MCF 10A (cell line): ENCODE data around the gene TRIM25. TPM values are rescaled to one million over a fixed set of nuclear protein-coding genes. Genes with fewer than 3 reads are reported as not detected.

ENCODE experiments used
- BruUV-seq: library from RNA; stranded (reverse); fragments of 400-500 nt; replicated peaks from 2 replicates; lab custom pipeline; 2021; lab: Mats Ljungman, UMichigan
- CTCF ChIA-PET: fragments of 300-600 bp; sonication (Branson Sonifier 250); formaldehyde crosslinking; extraction: SDS; loops from one replicate; lab custom pipeline; 2021; ENCODE audit warnings: antibody characterized with exemption, inconsistent platforms; lab: Yijun Ruan, JAX
- POLR2A ChIA-PET: fragments of 300-600, 350-650 bp; sonication (Branson Sonifier 250); formaldehyde crosslinking; extraction: SDS; loops from one replicate; lab custom pipeline; 2020; ENCODE audit warnings: antibody characterized with exemption, inconsistent platforms; lab: Yijun Ruan, JAX
- DNase-seq: peaks from one replicate; pipeline ENCODE4 v3.0.0-alpha.2; 2018; ENCODE audit not compliant: unreplicated experiment
- H3K27ac Mint-ChIP-seq: one replicate; pipeline ENCODE4 v1.8.0; 2022; ENCODE audit warnings: mild to moderate bottlenecking, low read depth, mixed read lengths; ENCODE audit not compliant: unreplicated experiment
- H3K27me3 Mint-ChIP-seq: one replicate; pipeline ENCODE4 v1.8.0; 2022; ENCODE audit warnings: mixed read lengths; ENCODE audit not compliant: insufficient read depth, unreplicated experiment
- H3K36me3 Mint-ChIP-seq: one replicate; pipeline ENCODE4 v1.8.0; 2022; ENCODE audit warnings: mild to moderate bottlenecking, moderate library complexity, mixed read lengths; ENCODE audit not compliant: insufficient read depth, unreplicated experiment
- H3K4me1 Mint-ChIP-seq: one replicate; pipeline ENCODE4 v1.8.0; 2022; ENCODE audit warnings: mixed read lengths; ENCODE audit not compliant: insufficient read depth, unreplicated experiment
- H3K4me3 Mint-ChIP-seq: one replicate; pipeline ENCODE4 v1.8.0; 2022; ENCODE audit warnings: mild to moderate bottlenecking, moderate library complexity, mixed read lengths; ENCODE audit not compliant: unreplicated experiment
- H3K9me3 Mint-ChIP-seq: one replicate; pipeline ENCODE4 v1.8.0; 2022; ENCODE audit warnings: mixed read lengths; ENCODE audit not compliant: unreplicated experiment
- CTCF ChIP-seq: fragments of 200-600 bp; IDR thresholded peaks from one replicate; pipeline ENCODE4 v1.8.0; 2022; ENCODE audit warnings: antibody characterized with exemption, mild to moderate bottlenecking; ENCODE audit not compliant: unreplicated experiment
- intact Hi-C: fragments of 100-400 bp; cut with micrococcal nuclease; formaldehyde crosslinking; loops from 2 replicates; pipeline ENCODE4 v1.14.1; 2022
- total RNA-seq: library from RNA; stranded (reverse); gene quantifications from 2 replicates; pipeline ENCODE4 v1.2.3, GENCODE V29; 2022

Gene TRIM25
- total RNA-seq, 1 experiment from 2014 or later, result 178 TPM

GRCh38 chr17:56949595-56949994, 35.7 kb upstream of the TRIM25 start:
- no TSS peak for BruUV-seq
- Mint-ChIP-seq H3K36me3 (peaks cover 58% of the 10 kb centered on the region), H3K9me3 (no peaks in the 10 kb centered on the region), H3K27me3 (no peaks in the 10 kb centered on the region), H3K27ac (no peak overlapping the region), H3K4me3 (no peak overlapping the region), H3K4me1 (no peaks in the 10 kb centered on the region)
- TF ChIP-seq CTCF, result no peak
- intact Hi-C loops, result loop anchor here (10.0 kb wide), 1 partner anchor 355 kb away; the partner anchor contains the start of gene NOG
- ChIA-PET POLR2A (interaction anchor here (0.6 kb wide), 1 partner anchor 28 kb away, joined by 3 read pairs; the partner anchor contains the start of gene SCPEP1), CTCF (interaction anchor here (0.6 to 1.4 kb wide), 5 partner anchors 10 to 130 kb away, joined by 3 to 4 read pairs (median 3); partner anchors contain the start of genes COIL and TRIM25)
- no peak for DNase-seq

- Mint-ChIP-seq H3K4me1 (no peaks in the 10 kb centered on the region), H3K9me3 (no peaks in the 10 kb centered on the region), H3K27ac (no peak overlapping the region), H3K27me3 (no peaks in the 10 kb centered on the region), H3K36me3 (peaks cover 62% of the 10 kb centered on the region), H3K4me3 (no peak overlapping the region)
- no TSS peak for BruUV-seq
- CTCF ChIA-PET, result interaction anchor here (0.8 to 1.2 kb wide), 2 partner anchors 9 to 113 kb away, joined by 3 to 4 read pairs; no protein-coding TSS in a partner anchor
- TF ChIP-seq CTCF, result no peak
- intact Hi-C loops, result loop anchor here (10.0 kb wide), 1 partner anchor 354 kb away; the partner anchor contains the start of gene NOG
- POLR2A ChIA-PET, result no interaction called here
- DNase-seq, result no peak
Measured at GRCh38 chr17:56948491-56948890, 34.6 kb upstream of the TRIM25 start.

- no peak for TF ChIP-seq CTCF
- peaks cover 62% of the 10 kb centered on the region for H3K36me3 Mint-ChIP-seq
- no peaks in the 10 kb centered on the region for H3K9me3 Mint-ChIP-seq
- ChIA-PET POLR2A (interaction anchor here (0.7 kb wide), 1 partner anchor 45 kb away, joined by 3 read pairs; no protein-coding TSS in a partner anchor), CTCF (interaction anchor here (1.2 kb wide), 1 partner anchor 112 kb away, joined by 4 read pairs; no protein-coding TSS in a partner anchor)
- H3K4me3 Mint-ChIP-seq, result no peak overlapping the region
- no peak for DNase-seq
- no peaks in the 10 kb centered on the region for H3K27me3 Mint-ChIP-seq
- intact Hi-C loops, result loop anchor here (10.0 kb wide), 1 partner anchor 353 kb away; the partner anchor contains the start of gene NOG
- no peak overlapping the region for H3K27ac Mint-ChIP-seq
- no TSS peak for BruUV-seq
- no peaks in the 10 kb centered on the region for H3K4me1 Mint-ChIP-seq
Measured at GRCh38 chr17:56947741-56948140, 33.9 kb upstream of the TRIM25 start.

GRCh38 chr17:56945938-56946505, 32.2 kb upstream of the TRIM25 start:
- H3K9me3 Mint-ChIP-seq, result no peaks in the 10 kb centered on the region
- POLR2A ChIA-PET, result interaction anchor here (1.1 to 1.3 kb wide), 2 partner anchors 9 to 33 kb away, joined by 3 read pairs; no protein-coding TSS in a partner anchor
- H3K27ac Mint-ChIP-seq, result no peak overlapping the region
- no peaks in the 10 kb centered on the region for H3K27me3 Mint-ChIP-seq
- peaks cover 71% of the 10 kb centered on the region for H3K36me3 Mint-ChIP-seq
- no peak for DNase-seq
- intact Hi-C loops, result loop anchor here (10.0 kb wide), 1 partner anchor 351 kb away; the partner anchor contains the start of gene NOG
- no peak overlapping the region for H3K4me3 Mint-ChIP-seq
- H3K4me1 Mint-ChIP-seq, result no peaks in the 10 kb centered on the region
- no TSS peak for BruUV-seq
- CTCF ChIA-PET, result interaction anchor here (0.6 to 2.0 kb wide), 5 partner anchors 10 to 126 kb away, joined by 3 to 6 read pairs (median 4); no protein-coding TSS in a partner anchor
- no peak for TF ChIP-seq CTCF
